Measurements from ENCODE around the gene CALCOCO1.

GRCh38 chr12:53664191-53664590 is 63.1 kb downstream of the CALCOCO1 start:
- TF ChIP-seq YY1 (IDR thresholded peaks at IDR 0.05; ENCODE audit: insufficient read depth, insufficient read length) = no peak
- no peak for TF ChIP-seq ZNF274 (IDR thresholded peaks at IDR 0.05; ENCODE audit: low read depth, low read length)
- no peak for TF ChIP-seq SUZ12 (IDR thresholded peaks at IDR 0.05; ENCODE audit: extremely low read depth, insufficient read depth, insufficient read length)
